IPS-20b (cell line): ENCODE data around the gene LGR6.
"Not testable (repeated sequence)": the region's sequence is repeated elsewhere in the genome, so short reads cannot be mapped to it uniquely, and the experiment has no call there.

Experiments used
- H3K27ac ChIP-seq: one replicate; pipeline ENCODE4 v1.5.1; 2013; ENCODE audit warnings: low read length
- H3K27me3 ChIP-seq: 2 replicates; pipeline ENCODE4 v1.6.1; 2013; ENCODE audit warnings: mild to moderate bottlenecking, low read length, inconsistent platforms; ENCODE audit not compliant: insufficient read depth
- H3K36me3 ChIP-seq: 2 replicates; pipeline ENCODE4 v1.6.1; 2013; ENCODE audit warnings: low read depth, mild to moderate bottlenecking, inconsistent platforms, low read length, moderate library complexity; ENCODE audit not compliant: insufficient read depth
- H3K4me1 ChIP-seq: 2 replicates; pipeline ENCODE4 v1.6.1; 2013; ENCODE audit warnings: mild to moderate bottlenecking, control low read depth, inconsistent platforms, low read length, moderate library complexity; ENCODE audit not compliant: insufficient read depth
- H3K4me3 ChIP-seq: 2 replicates; pipeline ENCODE4 v1.5.1; 2013; ENCODE audit warnings: mild to moderate bottlenecking, low read length, inconsistent platforms
- H3K9ac ChIP-seq: 2 replicates; pipeline ENCODE4 v1.6.1; 2013; ENCODE audit warnings: low read depth, mild to moderate bottlenecking, inconsistent platforms, low read length, moderate library complexity
- H3K9me3 ChIP-seq: 2 replicates; pipeline ENCODE4 v1.6.1; 2013; ENCODE audit warnings: mild to moderate bottlenecking, low read depth, low read length, inconsistent platforms; ENCODE audit not compliant: insufficient read depth

Gene LGR6

GRCh38 chr1:202254454-202255252 is 61.1 kb downstream of the LGR6 start:
- no peaks in the 10 kb centered on the region for H3K36me3 ChIP-seq
- no peak overlapping the region for H3K4me3 ChIP-seq
- H3K9me3 ChIP-seq = no peaks in the 10 kb centered on the region
- H3K9ac ChIP-seq = no peak overlapping the region
- H3K4me1 ChIP-seq = no peaks in the 10 kb centered on the region
- H3K27ac ChIP-seq = no peak overlapping the region
- no peaks in the 10 kb centered on the region; the same call in 1 of the 2 replicates for H3K27me3 ChIP-seq

- Histone ChIP-seq H3K27ac (no peak overlapping the region), H3K27me3 (no peaks in the 10 kb centered on the region; the same call in 1 of the 2 replicates), H3K9me3 (no peaks in the 10 kb centered on the region), H3K4me1 (no peaks in the 10 kb centered on the region), H3K9ac (no peak overlapping the region), H3K4me3 (no peak overlapping the region), H3K36me3 (no peaks in the 10 kb centered on the region)
Measured at GRCh38 chr1:202255343-202255742, 61.7 kb downstream of the LGR6 start.

- Histone ChIP-seq H3K9me3 (no peaks in the 10 kb centered on the region), H3K27ac (no peak overlapping the region), H3K27me3 (no peaks in the 10 kb centered on the region; the same call in 1 of the 2 replicates), H3K36me3 (no peaks in the 10 kb centered on the region), H3K4me1 (no peaks in the 10 kb centered on the region), H3K9ac (no peak overlapping the region), H3K4me3 (no peak overlapping the region)
Measured at GRCh38 chr1:202259705-202260104, 66.1 kb downstream of the LGR6 start.

- H3K4me3 ChIP-seq, H3K9ac ChIP-seq, H3K36me3 ChIP-seq, H3K27ac ChIP-seq, H3K9me3 ChIP-seq, H3K4me1 ChIP-seq, H3K27me3 ChIP-seq: not testable (repeated sequence)
Measured at GRCh38 chr1:202261209-202261958, 67.8 kb downstream of the LGR6 start.

- no peaks in the 10 kb centered on the region for H3K4me1 ChIP-seq
- no peaks in the 10 kb centered on the region for H3K36me3 ChIP-seq
- no peak overlapping the region for H3K9ac ChIP-seq
- H3K9me3 ChIP-seq = no peaks in the 10 kb centered on the region
- no peak overlapping the region for H3K27ac ChIP-seq
- no peak overlapping the region for H3K4me3 ChIP-seq
- H3K27me3 ChIP-seq = no peaks in the 10 kb centered on the region
Measured at GRCh38 chr1:202263628-202264027, 70.0 kb downstream of the LGR6 start.

GRCh38 chr1:202264300-202264699 is 70.7 kb downstream of the LGR6 start:
- no peaks in the 10 kb centered on the region for H3K4me1 ChIP-seq
- H3K4me3 ChIP-seq = no peak overlapping the region
- H3K27me3 ChIP-seq = no peaks in the 10 kb centered on the region
- H3K9me3 ChIP-seq = no peaks in the 10 kb centered on the region
- H3K9ac ChIP-seq = no peak overlapping the region
- H3K27ac ChIP-seq = no peak overlapping the region
- H3K36me3 ChIP-seq = no peaks in the 10 kb centered on the region

- Histone ChIP-seq H3K4me1 (no peaks in the 10 kb centered on the region), H3K4me3 (no peak overlapping the region), H3K9me3 (no peaks in the 10 kb centered on the region), H3K27me3 (no peaks in the 10 kb centered on the region), H3K9ac (no peak overlapping the region), H3K27ac (no peak overlapping the region), H3K36me3 (no peaks in the 10 kb centered on the region)
Measured at GRCh38 chr1:202264726-202265125, 71.1 kb downstream of the LGR6 start.

- Histone ChIP-seq H3K27ac (no peak overlapping the region), H3K4me3 (no peak overlapping the region), H3K9me3 (no peaks in the 10 kb centered on the region), H3K4me1 (no peaks in the 10 kb centered on the region), H3K27me3 (no peaks in the 10 kb centered on the region), H3K9ac (no peak overlapping the region), H3K36me3 (no peaks in the 10 kb centered on the region)
Measured at GRCh38 chr1:202266061-202266765, 72.6 kb downstream of the LGR6 start.

- Histone ChIP-seq H3K9ac (no peak overlapping the region), H3K4me1 (no peaks in the 10 kb centered on the region)
Measured at GRCh38 chr1:202268032-202268431, 74.4 kb downstream of the LGR6 start.

GRCh38 chr1:202268817-202269216 is 75.2 kb downstream of the LGR6 start:
- Histone ChIP-seq H3K9me3 (no peaks in the 10 kb centered on the region), H3K4me1 (no peaks in the 10 kb centered on the region), H3K9ac (no peak overlapping the region), H3K27me3 (no peaks in the 10 kb centered on the region), H3K27ac (no peak overlapping the region), H3K36me3 (no peaks in the 10 kb centered on the region), H3K4me3 (no peak overlapping the region)

More at GRCh38 chr1:202268032-202268431, 74.4 kb downstream of the LGR6 start:
- Histone ChIP-seq H3K9me3 (no peaks in the 10 kb centered on the region), H3K4me3 (no peak overlapping the region), H3K36me3 (no peaks in the 10 kb centered on the region), H3K27ac (no peak overlapping the region), H3K27me3 (no peaks in the 10 kb centered on the region)

GRCh38 chr1:202270871-202271326 is 77.3 kb downstream of the LGR6 start:
- Histone ChIP-seq H3K9ac (no peak overlapping the region), H3K4me3 (no peak overlapping the region), H3K9me3 (no peaks in the 10 kb centered on the region), H3K36me3 (no peaks in the 10 kb centered on the region), H3K27ac (no peak overlapping the region), H3K27me3 (no peaks in the 10 kb centered on the region), H3K4me1 (no peaks in the 10 kb centered on the region)
